ENCODE measurements around the gene IBTK. TPM values are rescaled to one million over a fixed set of nuclear protein-coding genes. Genes with fewer than 3 reads are reported as not detected.
"Not testable (repeated sequence)": the region's sequence is repeated elsewhere in the genome, so short reads cannot be mapped to it uniquely, and the experiment has no call there.

The IBTK gene
- total RNA-seq, 1 donor from 2014 or later = 24.8 TPM

- Mint-ChIP-seq H3K4me1 (ENCODE audit: unreplicated experiment) (peaks cover 4% of the 10 kb centered on the region), H3K36me3 (ENCODE audit: low read depth, unreplicated experiment) (no peaks in the 10 kb centered on the region), H3K27me3 (ENCODE audit: unreplicated experiment) (no peaks in the 10 kb centered on the region), H3K9me3 (ENCODE audit: unreplicated experiment) (no peaks in the 10 kb centered on the region), H3K27ac (ENCODE audit: unreplicated experiment) (no peak overlapping the region), H3K4me3 (ENCODE audit: unreplicated experiment) (no peak overlapping the region)
- DNase-seq (ENCODE audit: low spot score) = no peak
- TF ChIP-seq CTCF (IDR thresholded peaks at IDR 0.05; ENCODE audit: unreplicated experiment) = no peak
Observed at GRCh38 chr6:82263916-82264315, 16.4 kb upstream of the IBTK start.

- Mint-ChIP-seq H3K4me3 (ENCODE audit: unreplicated experiment) (no peak overlapping the region), H3K27me3 (ENCODE audit: unreplicated experiment) (no peaks in the 10 kb centered on the region), H3K27ac (ENCODE audit: unreplicated experiment) (no peak overlapping the region), H3K9me3 (ENCODE audit: unreplicated experiment) (no peaks in the 10 kb centered on the region), H3K4me1 (ENCODE audit: unreplicated experiment) (peaks cover 4% of the 10 kb centered on the region), H3K36me3 (ENCODE audit: low read depth, unreplicated experiment) (no peaks in the 10 kb centered on the region)
- no peak for DNase-seq (ENCODE audit: low spot score)
- TF ChIP-seq CTCF (IDR thresholded peaks at IDR 0.05; ENCODE audit: unreplicated experiment) = no peak
Observed at GRCh38 chr6:82260997-82261732, 13.6 kb upstream of the IBTK start.

GRCh38 chr6:82259389-82259788 lies 11.8 kb upstream of the IBTK start:
- Mint-ChIP-seq H3K4me1 (ENCODE audit: unreplicated experiment) (peaks cover 4% of the 10 kb centered on the region), H3K4me3 (ENCODE audit: unreplicated experiment) (no peak overlapping the region), H3K36me3 (ENCODE audit: low read depth, unreplicated experiment) (no peaks in the 10 kb centered on the region), H3K27ac (ENCODE audit: unreplicated experiment) (no peak overlapping the region), H3K9me3 (ENCODE audit: unreplicated experiment) (no peaks in the 10 kb centered on the region), H3K27me3 (ENCODE audit: unreplicated experiment) (no peaks in the 10 kb centered on the region)
- no peak for DNase-seq (ENCODE audit: low spot score)
- TF ChIP-seq CTCF (IDR thresholded peaks at IDR 0.05; ENCODE audit: unreplicated experiment) = no peak

- Mint-ChIP-seq H3K36me3 (ENCODE audit: low read depth, unreplicated experiment) (no peaks in the 10 kb centered on the region), H3K4me1 (ENCODE audit: unreplicated experiment) (peaks cover 4% of the 10 kb centered on the region), H3K27me3 (ENCODE audit: unreplicated experiment) (no peaks in the 10 kb centered on the region), H3K9me3 (ENCODE audit: unreplicated experiment) (no peaks in the 10 kb centered on the region), H3K27ac (ENCODE audit: unreplicated experiment) (no peak overlapping the region), H3K4me3 (ENCODE audit: unreplicated experiment) (no peak overlapping the region)
- DNase-seq (ENCODE audit: low spot score) = no peak
- no peak for TF ChIP-seq CTCF (IDR thresholded peaks at IDR 0.05; ENCODE audit: unreplicated experiment)
Observed at GRCh38 chr6:82257088-82257774, 9.7 kb upstream of the IBTK start.

GRCh38 chr6:82254722-82255121 lies 7.2 kb upstream of the IBTK start:
- not testable (repeated sequence) for H3K36me3 Mint-ChIP-seq (ENCODE audit: low read depth, unreplicated experiment); H3K27ac Mint-ChIP-seq (ENCODE audit: unreplicated experiment); H3K27me3 Mint-ChIP-seq (ENCODE audit: unreplicated experiment); H3K4me3 Mint-ChIP-seq (ENCODE audit: unreplicated experiment); DNase-seq (ENCODE audit: low spot score); H3K4me1 Mint-ChIP-seq (ENCODE audit: unreplicated experiment); H3K9me3 Mint-ChIP-seq (ENCODE audit: unreplicated experiment)

All from endothelial cell (in vitro differentiated cells).